Measurements from ENCODE around the gene EID1. TPM values are rescaled to one million over a fixed set of nuclear protein-coding genes. Genes with fewer than 3 reads are reported as not detected.
A peak's percentile ranks its signal among the peaks of the same experiment; 100 is the strongest.

EID1 gene
- total RNA-seq, 2 experiments from 2014 or later: 41.0 to 45.3 TPM

- peak in 10 of 14 experiments; percentile 7 to 82 (median 34) for DNase-seq
- no peak overlapping the region for H3K27ac Mint-ChIP-seq
- ChIA-PET POLR2A (interaction anchor here (1.0 to 1.4 kb wide), 4 partner anchors 16 to 1141 kb away, joined by 3 to 11 read pairs (median 3); partner anchors contain the start of genes CEP152, COPS2 and EID1), CTCF (interaction anchor here (0.6 to 1.8 kb wide), 20 partner anchors 9 to 1454 kb away, joined by 3 to 15 read pairs (median 4); partner anchors contain the start of genes CEP152, EID1, FGF7 and SHC4)
- no peak overlapping the region for H3K4me3 Mint-ChIP-seq
- TF ChIP-seq CTCF (IDR thresholded peaks at IDR 0.05): peak; percentile 87
- no peaks in the 10 kb centered on the region for H3K27me3 ChIP-seq (ENCODE audit: control insufficient read depth in 1 of 2, insufficient read depth in 2 of 2, low read length in 2 of 2)
- no peaks in the 10 kb centered on the region for H3K36me3 ChIP-seq (ENCODE audit: insufficient read depth, low read length)
- H3K36me3 Mint-ChIP-seq (ENCODE audit: low read depth): no peaks in the 10 kb centered on the region
- H3K27me3 Mint-ChIP-seq: peaks cover 4% of the 10 kb centered on the region
- H3K4me1 ChIP-seq (ENCODE audit: insufficient read depth, low read length): no peaks in the 10 kb centered on the region
- no peaks in the 10 kb centered on the region for H3K9me3 ChIP-seq (ENCODE audit: control insufficient read depth in 1 of 2, insufficient read depth in 1 of 2, low read length in 2 of 2)
- no peak overlapping the region for H3K27ac ChIP-seq (ENCODE audit: low read depth in 1 of 2, low read length in 2 of 2)
- intact Hi-C loops (cut with DNase I, micrococcal nuclease): loop anchor here (1.0 to 5.0 kb wide), 7 partner anchors 113 to 1455 kb away; partner anchors contain the start of gene FGF7 (in 1 of the 2)
- no peak overlapping the region for H3K4me3 ChIP-seq (ENCODE audit: low read length)
- ATAC-seq (ENCODE audit: poor library complexity): peak; percentile 74
- H3K9me3 Mint-ChIP-seq: no peaks in the 10 kb centered on the region
- no peaks in the 10 kb centered on the region for H3K4me1 Mint-ChIP-seq (ENCODE audit: low read depth)
Measured at GRCh38 chr15:48861813-48862431, 16.0 kb upstream of the EID1 start.

GRCh38 chr15:48862705-48863104, 15.2 kb upstream of the EID1 start:
- CTCF ChIA-PET: interaction anchor here (1.8 kb wide), 1 partner anchor 560 kb away, joined by 15 read pairs; the partner anchor contains the start of gene FGF7
- DNase-seq (peak in 1 of 14 experiments; percentile 11), ATAC-seq (ENCODE audit: poor library complexity) (no peak)
- intact Hi-C loops (cut with DNase I, micrococcal nuclease): loop anchor here (1.0 to 5.0 kb wide), 4 partner anchors 559 to 1455 kb away; no protein-coding TSS in a partner anchor
- Histone ChIP-seq H3K9me3 (ENCODE audit: control insufficient read depth in 1 of 2, insufficient read depth in 1 of 2, low read length in 2 of 2) (no peaks in the 10 kb centered on the region), H3K36me3 (ENCODE audit: insufficient read depth, low read length) (no peaks in the 10 kb centered on the region), H3K4me1 (ENCODE audit: insufficient read depth, low read length) (no peaks in the 10 kb centered on the region), H3K27me3 (ENCODE audit: control insufficient read depth in 1 of 2, insufficient read depth in 2 of 2, low read length in 2 of 2) (no peaks in the 10 kb centered on the region), H3K4me3 (ENCODE audit: low read length) (no peak overlapping the region), H3K27ac (ENCODE audit: low read depth in 1 of 2, low read length in 2 of 2) (no peak overlapping the region)
- Mint-ChIP-seq H3K36me3 (ENCODE audit: low read depth) (no peaks in the 10 kb centered on the region), H3K9me3 (no peaks in the 10 kb centered on the region), H3K4me1 (ENCODE audit: low read depth) (no peaks in the 10 kb centered on the region), H3K27me3 (peaks cover 8% of the 10 kb centered on the region), H3K27ac (no peak overlapping the region), H3K4me3 (no peak overlapping the region)
- no peak for TF ChIP-seq CTCF (IDR thresholded peaks at IDR 0.05)
- POLR2A ChIA-PET: interaction anchor here (1.3 kb wide), 1 partner anchor 52 kb away, joined by 3 read pairs; the partner anchor contains the start of gene CEP152

DNA sequence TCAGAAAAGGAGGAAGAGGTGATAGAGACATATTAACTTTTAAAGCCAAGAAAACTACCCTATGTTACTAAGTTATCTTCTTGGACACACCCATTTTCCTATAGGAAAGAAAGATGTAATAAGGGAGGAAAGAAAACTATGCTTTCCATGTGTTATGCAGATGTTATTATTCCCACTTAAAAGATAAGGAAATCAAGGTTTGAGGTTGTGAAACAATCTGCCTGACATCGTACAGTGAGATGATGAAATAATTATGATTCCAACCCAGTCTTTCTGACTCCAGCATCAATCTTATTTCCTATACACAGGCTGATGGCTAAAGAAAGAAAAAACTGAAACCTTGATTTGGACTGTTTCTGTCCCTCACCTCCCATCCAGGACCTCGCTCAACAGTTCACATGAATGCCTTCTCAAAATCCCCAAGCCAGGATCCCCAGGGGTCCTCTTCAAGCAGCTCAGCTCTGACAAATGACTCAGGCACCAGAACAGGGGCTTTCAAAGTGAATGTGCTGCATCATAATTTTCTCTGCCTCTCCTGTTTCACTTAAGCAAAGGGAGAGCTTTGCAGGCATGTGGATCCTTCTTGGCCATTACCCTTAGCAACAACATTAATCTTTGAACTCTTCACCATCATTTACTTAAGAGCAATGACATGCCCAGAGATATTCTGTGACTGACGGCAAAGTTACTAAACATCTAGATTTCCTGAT, 12.4 kb upstream of the EID1 start:
- Histone ChIP-seq H3K36me3 (ENCODE audit: insufficient read depth, low read length) (no peaks in the 10 kb centered on the region), H3K4me3 (ENCODE audit: low read length) (no peak overlapping the region), H3K27ac (ENCODE audit: low read depth in 1 of 2, low read length in 2 of 2) (no peak overlapping the region), H3K27me3 (ENCODE audit: control insufficient read depth in 1 of 2, insufficient read depth in 2 of 2, low read length in 2 of 2) (peaks cover 0 to 11% of the 10 kb centered on the region in 2 experiments), H3K9me3 (ENCODE audit: control insufficient read depth in 1 of 2, insufficient read depth in 1 of 2, low read length in 2 of 2) (no peaks in the 10 kb centered on the region), H3K4me1 (ENCODE audit: insufficient read depth, low read length) (no peaks in the 10 kb centered on the region)
- no peak for TF ChIP-seq CTCF (IDR thresholded peaks at IDR 0.05)
- Mint-ChIP-seq H3K36me3 (ENCODE audit: low read depth) (no peaks in the 10 kb centered on the region), H3K4me3 (no peak overlapping the region), H3K27me3 (peaks cover 14% of the 10 kb centered on the region), H3K4me1 (ENCODE audit: low read depth) (no peaks in the 10 kb centered on the region), H3K27ac (no peak overlapping the region), H3K9me3 (no peaks in the 10 kb centered on the region)
- intact Hi-C loops (cut with DNase I, micrococcal nuclease): no loop called here
- ChIA-PET CTCF (no interaction called here), POLR2A (no interaction called here)
- no peak for DNase-seq
- ATAC-seq (ENCODE audit: poor library complexity): no peak

Measured in CD4-positive, alpha-beta T cell (primary cell).